Heart right ventricle (tissue), 16 donors: ENCODE results near the gene CDA. TPM values are rescaled to one million over a fixed set of nuclear protein-coding genes. Genes with fewer than 3 reads are reported as not detected.

Experiments used
- ATAC-seq, 8 donors: fragments of 200-7000 bp; cut with Tn5 transposase; one replicate each; pipeline ENCODE4 v1.9.1; 2020; ENCODE audit warnings: mild to moderate bottlenecking in 8 of 8, moderate library complexity in 8 of 8, moderate number of reproducible peaks in 1 of 8
- DNase-seq, 2 donors: peaks; one replicate each; pipeline ENCODE4 v3.0.0-alpha.2; 2020
- H3K27ac ChIP-seq, 10 donors: fragments of 200-600 bp; sonication (generic) in 2 of 10; one replicate each; pipeline versions ENCODE4 v1.5.0 to v1.8.0; 2020 to 2022; ENCODE audit warnings: mild to moderate bottlenecking in 3 of 10
- H3K27me3 ChIP-seq, 7 donors: fragments of 200-600 bp; one replicate each; pipeline ENCODE4 v1.8.0; 2021 to 2022; ENCODE audit warnings: mild to moderate bottlenecking in 2 of 7
- H3K36me3 ChIP-seq, 9 donors: fragments of 200-600 bp; sonication (generic) in 1 of 9; one replicate each; pipeline versions ENCODE4 v1.5.0 to v1.8.0; 2020 to 2022; ENCODE audit warnings: mild to moderate bottlenecking in 2 of 9
- H3K4me1 ChIP-seq, 9 donors: fragments of 200-600 bp; sonication (generic) in 1 of 9; one replicate each; pipeline versions ENCODE4 v1.5.0 to v1.8.0; 2020 to 2022; ENCODE audit warnings: mild to moderate bottlenecking in 4 of 9
- H3K4me3 ChIP-seq, 10 donors: fragments of 200-600 bp; sonication (generic) in 2 of 10; one replicate each; pipeline versions ENCODE4 v1.5.0 to v1.8.0; 2020 to 2022; ENCODE audit warnings: mild to moderate bottlenecking in 7 of 10, moderate library complexity in 2 of 10
- H3K9me3 ChIP-seq, 11 donors: fragments of 200-600 bp in 10 of 11; sonication (generic) in 2 of 11; one replicate each; pipeline versions ENCODE4 v1.5.0 to v1.8.0; 2013 to 2022; ENCODE audit warnings: mild to moderate bottlenecking in 2 of 11, control low read depth in 1 of 11, moderate library complexity in 1 of 11
- WGBS, 2 donors: extraction: QIAGEN DNeasy Blood & Tissue Kit; methylation state at CpG; one replicate each; pipeline ENCODE4 v1.1.7; 2013; ENCODE audit warnings: inconsistent platforms in 1 of 2; 5-methylcytosine and 5-hydroxymethylcytosine counted together
- intact Hi-C, 10 donors: fragments of 100-400 bp; cut with DNase I; formaldehyde crosslinking; loops; one replicate each; pipeline versions ENCODE4 v1.11.1 to v1.14.2; 2022
- polyA plus RNA-seq, 2 donors: library from polyadenylated mRNA; stranded (reverse); fragments of 200-250 nt; gene quantifications; one replicate each; pipeline ENCODE4 v1.2.3, GENCODE V29; 2013
- total RNA-seq, 10 donors: library from RNA; stranded (reverse); fragmentation: NEBNext Ultra II Directional in 3 of 10; extraction: Animal tissue kit (Norgen Biotek cat#: 25700) in 3 of 10; gene quantifications; one replicate each; pipeline versions ENCODE4 v1.2.1 to v1.2.4, GENCODE V29; 2021 to 2023
- TF ChIP-seq, protein P1 (sequence below), 9 donors: fragments of 200-600 bp; sonication (generic) in 2 of 9; IDR thresholded peaks; one replicate each; pipeline versions ENCODE4 v1.5.0 to v1.8.0; 2021 to 2022; ENCODE audit warnings: antibody characterized with exemption in 9 of 9, mild to moderate bottlenecking in 5 of 9, moderate library complexity in 1 of 9
- donor health status: Arrhythmogenic right ventricular cardiomyopathy.
- donor health status: ischemic (EF 13 %, LVEDD 7.1; RV severe dilation, severe dysfunction).
- donor health status: healthy with polysubstance abuse.
- donor health status: DM: no; HTN: yes; CAD: no.
- donor health status: DM: no; HTN: no; CAD: no.
- donor health status: ischemic (EF 25% LVEDD 6.9; RV normal size, moderate dysfunction).
- donor health status: ischemic (EF 25% LVEDD 5.7; RV mildly dilated, moderate dysfunction).
- donor health status: healthy.
- donor health status: DM: yes; HTN: yes; CAD: no.
- donor health status: Ischemic cardiomyopathy.
- donor health status: ischemic (EF 35%, LVEDD 5.7; RV mildly dilated, moderate dysfunction).
- donor health status: nonischemic (EF 11% LVEDD 7.7; RV severe dilation, severe dysfunction).
- donor health status: DM: yes; HTN: yes; CAD: no.
- donor health status: PGD.
- donor health status: ischemic (EF 29% LVEDD 5.4; RV normal size, mild dysfunction).
- donor health status: nonischemic (EF 23%, LVEDD 6.1; RV moderate dilation, normal function).

CDA gene
- total and polyA plus RNA-seq, 12 donors: 0.93 to 10.3 (median 3.0) TPM

DNA sequence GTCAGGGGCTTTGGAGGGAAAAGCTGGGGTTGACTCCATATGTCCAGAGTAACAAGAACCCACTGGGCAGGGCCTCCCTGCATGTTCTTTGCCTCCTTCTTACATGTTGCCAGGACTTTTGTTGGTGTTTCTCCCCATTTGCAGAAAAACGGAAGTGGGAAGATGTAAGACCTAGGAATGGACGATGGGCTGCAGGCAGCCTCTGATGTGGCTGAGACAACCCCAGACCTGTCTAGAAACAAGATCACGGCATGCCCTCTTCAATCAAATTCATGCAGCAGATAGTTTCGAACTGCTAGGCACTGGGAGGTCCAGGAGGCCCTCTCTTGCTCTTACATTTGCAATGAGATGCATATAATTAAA lies 33.2 kb upstream of the CDA start:
- Histone ChIP-seq H3K9me3 (no peaks in the 10 kb centered on the region), H3K27ac (peak overlapping the region in 6 of 10 donors; percentile 9 to 79 (median 65)), H3K27me3 (peaks cover 0 to 55% (median 29%) of the 10 kb centered on the region in 7 donors), H3K4me1 (peaks cover 5 to 60% (median 26%) of the 10 kb centered on the region in 9 donors), H3K36me3 (no peaks in the 10 kb centered on the region), H3K4me3 (peak overlapping the region in 1 of 10 donors; percentile 62)
- TF ChIP-seq, protein P1, sequence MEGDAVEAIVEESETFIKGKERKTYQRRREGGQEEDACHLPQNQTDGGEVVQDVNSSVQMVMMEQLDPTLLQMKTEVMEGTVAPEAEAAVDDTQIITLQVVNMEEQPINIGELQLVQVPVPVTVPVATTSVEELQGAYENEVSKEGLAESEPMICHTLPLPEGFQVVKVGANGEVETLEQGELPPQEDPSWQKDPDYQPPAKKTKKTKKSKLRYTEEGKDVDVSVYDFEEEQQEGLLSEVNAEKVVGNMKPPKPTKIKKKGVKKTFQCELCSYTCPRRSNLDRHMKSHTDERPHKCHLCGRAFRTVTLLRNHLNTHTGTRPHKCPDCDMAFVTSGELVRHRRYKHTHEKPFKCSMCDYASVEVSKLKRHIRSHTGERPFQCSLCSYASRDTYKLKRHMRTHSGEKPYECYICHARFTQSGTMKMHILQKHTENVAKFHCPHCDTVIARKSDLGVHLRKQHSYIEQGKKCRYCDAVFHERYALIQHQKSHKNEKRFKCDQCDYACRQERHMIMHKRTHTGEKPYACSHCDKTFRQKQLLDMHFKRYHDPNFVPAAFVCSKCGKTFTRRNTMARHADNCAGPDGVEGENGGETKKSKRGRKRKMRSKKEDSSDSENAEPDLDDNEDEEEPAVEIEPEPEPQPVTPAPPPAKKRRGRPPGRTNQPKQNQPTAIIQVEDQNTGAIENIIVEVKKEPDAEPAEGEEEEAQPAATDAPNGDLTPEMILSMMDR (IDR thresholded peaks at IDR 0.05): no peak
- DNase-seq (no peak), ATAC-seq (no peak)
- intact Hi-C loops: no loop called here
- 74 to 84% methylated on average over 4 of the region's 4 CpGs for WGBS, 2 donors

DNA sequence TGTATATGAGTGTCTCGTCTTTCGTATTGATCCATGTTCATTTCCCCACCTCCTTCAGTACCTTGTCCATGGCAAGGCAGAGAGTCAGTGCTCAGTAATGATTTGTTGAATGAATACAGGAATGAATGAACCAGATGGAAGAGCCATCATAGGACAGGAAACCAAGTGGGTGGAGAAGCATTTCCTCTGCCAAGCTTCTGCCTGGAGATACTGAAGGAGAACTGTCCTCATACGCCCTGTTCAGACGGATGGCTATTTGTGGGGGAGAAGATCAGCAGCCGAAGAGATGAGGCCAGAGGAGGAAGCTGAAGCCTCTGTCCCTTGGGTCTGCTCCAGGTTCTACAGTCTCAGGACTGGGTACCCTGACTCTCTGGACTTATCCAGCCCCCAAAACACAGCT lies 30.7 kb upstream of the CDA start:
- H3K4me1 ChIP-seq: peaks cover 5 to 36% (median 15%) of the 10 kb centered on the region in 9 donors
- peak overlapping the region in 3 of 10 donors; percentile 25 to 48 (median 37) for H3K27ac ChIP-seq
- 58 to 81% methylated on average over 5 of the region's 5 CpGs for WGBS, 2 donors
- DNase-seq (peak in 1 of 2 donors; percentile 9), ATAC-seq (peak in 7 of 8 donors; percentile 6 to 59 (median 36))
- TF ChIP-seq, protein P1 (IDR thresholded peaks at IDR 0.05): no peak
- H3K4me3 ChIP-seq: no peak overlapping the region
- intact Hi-C loops: no loop called here
- H3K27me3 ChIP-seq: peaks cover 0 to 31% (median 13%) of the 10 kb centered on the region in 7 donors
- H3K9me3 ChIP-seq: no peaks in the 10 kb centered on the region
- H3K36me3 ChIP-seq: no peaks in the 10 kb centered on the region

DNA sequence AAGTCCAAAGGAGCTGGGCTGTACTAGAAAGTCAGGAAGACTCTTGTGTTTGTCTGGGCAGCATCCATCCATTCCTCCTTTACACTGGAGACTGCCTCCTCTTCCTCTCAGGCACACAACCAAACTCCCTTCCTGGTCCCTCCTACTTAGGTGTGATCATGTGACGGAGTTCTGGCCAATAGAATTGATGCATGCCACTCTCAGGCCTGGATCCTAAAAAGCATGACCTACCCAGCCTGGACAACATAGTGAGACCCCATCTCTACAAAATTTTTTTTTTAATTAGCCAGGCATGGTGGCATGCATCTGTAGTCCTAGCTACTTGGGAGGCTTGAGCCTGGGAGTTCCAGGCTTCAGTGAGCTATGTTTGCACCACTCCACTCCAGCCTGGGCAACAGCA lies 27.9 kb upstream of the CDA start:
- no peak for DNase-seq
- H3K36me3 ChIP-seq: no peaks in the 10 kb centered on the region
- intact Hi-C loops: no loop called here
- no peak overlapping the region for H3K4me3 ChIP-seq
- 87 to 95% methylated on average over 1 of the region's 1 CpG for WGBS, 2 donors
- peaks cover 0 to 14% (median 0%) of the 10 kb centered on the region in 9 donors for H3K4me1 ChIP-seq
- no peak for ATAC-seq
- H3K27ac ChIP-seq: no peak overlapping the region
- TF ChIP-seq, protein P1 (IDR thresholded peaks at IDR 0.05): no peak
- H3K9me3 ChIP-seq: no peaks in the 10 kb centered on the region
- peaks cover 0 to 6% (median 0%) of the 10 kb centered on the region in 7 donors for H3K27me3 ChIP-seq

DNA sequence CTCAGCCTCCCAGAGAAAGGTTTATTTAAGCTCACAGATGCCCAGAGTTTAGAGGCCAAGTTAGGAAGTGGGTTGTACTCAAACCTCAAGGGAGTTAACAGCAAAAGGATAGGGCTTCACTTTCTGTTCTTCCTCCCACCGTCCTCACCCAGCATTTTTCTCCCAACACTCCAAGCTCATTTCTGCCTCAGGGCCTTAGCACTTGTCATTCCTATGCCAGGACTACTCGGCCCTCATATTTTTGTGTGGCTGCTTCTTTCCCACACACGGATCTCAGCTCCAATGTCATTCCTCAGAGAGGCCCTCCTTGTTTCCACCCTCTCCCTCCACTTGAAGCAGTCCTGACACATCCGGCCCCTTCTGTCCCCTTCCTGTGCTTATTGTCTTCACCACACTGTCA lies 23.7 kb upstream of the CDA start:
- H3K9me3 ChIP-seq: no peaks in the 10 kb centered on the region
- DNase-seq (no peak), ATAC-seq (no peak)
- H3K27me3 ChIP-seq: peaks cover 0 to 14% (median 5%) of the 10 kb centered on the region in 7 donors
- TF ChIP-seq, protein P1 (IDR thresholded peaks at IDR 0.05): no peak
- H3K36me3 ChIP-seq: no peaks in the 10 kb centered on the region
- H3K27ac ChIP-seq: no peak overlapping the region
- H3K4me1 ChIP-seq: peaks cover 0 to 2% (median 0%) of the 10 kb centered on the region in 9 donors
- intact Hi-C loops: no loop called here
- 60 to 62% methylated on average over 4 of the region's 4 CpGs for WGBS, 2 donors
- no peak overlapping the region for H3K4me3 ChIP-seq
